ENCODE measurements around the gene TBC1D14.

Gene TBC1D14

DNA sequence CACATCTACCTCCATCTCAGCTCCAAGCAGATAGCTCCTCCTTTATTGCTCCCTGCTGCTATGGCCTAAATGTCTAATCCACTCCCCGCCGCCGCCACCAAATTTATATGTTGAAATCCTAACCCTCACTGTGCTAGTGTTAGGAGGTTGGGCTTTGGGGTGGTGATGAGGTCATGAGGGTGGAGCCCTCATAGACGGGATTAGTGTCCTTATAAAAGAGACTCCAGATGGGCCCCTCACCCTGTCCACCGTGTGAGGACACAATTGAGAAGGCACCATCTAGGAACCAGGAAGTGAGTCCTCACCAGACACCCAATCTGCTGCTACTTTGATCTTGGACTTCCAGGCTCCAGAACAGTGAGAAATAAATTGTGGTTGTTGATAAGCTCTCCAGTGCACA, 13.6 kb upstream of the TBC1D14 start:
- H3K27me3 Mint-ChIP-seq (ENCODE audit: low read depth): peaks cover 7% of the 10 kb centered on the region
- H3K4me1 Mint-ChIP-seq: peaks cover 22% of the 10 kb centered on the region
- H3K4me3 Mint-ChIP-seq: no peak overlapping the region
- TF ChIP-seq, protein P1, sequence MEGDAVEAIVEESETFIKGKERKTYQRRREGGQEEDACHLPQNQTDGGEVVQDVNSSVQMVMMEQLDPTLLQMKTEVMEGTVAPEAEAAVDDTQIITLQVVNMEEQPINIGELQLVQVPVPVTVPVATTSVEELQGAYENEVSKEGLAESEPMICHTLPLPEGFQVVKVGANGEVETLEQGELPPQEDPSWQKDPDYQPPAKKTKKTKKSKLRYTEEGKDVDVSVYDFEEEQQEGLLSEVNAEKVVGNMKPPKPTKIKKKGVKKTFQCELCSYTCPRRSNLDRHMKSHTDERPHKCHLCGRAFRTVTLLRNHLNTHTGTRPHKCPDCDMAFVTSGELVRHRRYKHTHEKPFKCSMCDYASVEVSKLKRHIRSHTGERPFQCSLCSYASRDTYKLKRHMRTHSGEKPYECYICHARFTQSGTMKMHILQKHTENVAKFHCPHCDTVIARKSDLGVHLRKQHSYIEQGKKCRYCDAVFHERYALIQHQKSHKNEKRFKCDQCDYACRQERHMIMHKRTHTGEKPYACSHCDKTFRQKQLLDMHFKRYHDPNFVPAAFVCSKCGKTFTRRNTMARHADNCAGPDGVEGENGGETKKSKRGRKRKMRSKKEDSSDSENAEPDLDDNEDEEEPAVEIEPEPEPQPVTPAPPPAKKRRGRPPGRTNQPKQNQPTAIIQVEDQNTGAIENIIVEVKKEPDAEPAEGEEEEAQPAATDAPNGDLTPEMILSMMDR (IDR thresholded peaks at IDR 0.05; ENCODE audit: unreplicated experiment in 3 of 3): no peak
- H3K9me3 Mint-ChIP-seq: peaks cover 6% of the 10 kb centered on the region
- H3K36me3 Mint-ChIP-seq (ENCODE audit: low read depth): peaks cover 6% of the 10 kb centered on the region
- peak overlapping the region in 2 of 3 experiments; percentile 31 for H3K27ac Mint-ChIP-seq

DNA sequence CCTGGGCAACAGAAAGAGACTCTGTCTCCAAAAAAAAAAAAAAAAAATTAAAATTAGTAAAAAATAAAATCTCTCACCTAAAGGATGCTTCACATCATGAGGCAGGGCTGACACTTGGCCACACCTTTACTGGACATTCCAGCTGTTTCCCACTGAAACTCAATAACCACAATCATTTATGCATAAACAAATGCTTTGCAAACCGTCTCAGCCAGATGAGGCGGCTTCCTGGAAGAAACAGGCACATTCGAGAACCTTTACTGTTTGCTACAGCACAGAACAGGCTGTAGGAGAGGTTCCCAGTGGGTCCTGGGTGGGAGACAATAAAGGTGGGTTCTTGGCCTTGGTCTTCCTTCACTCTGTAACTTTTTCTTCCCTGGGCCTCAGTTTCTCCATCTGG, 10.9 kb upstream of the TBC1D14 start:
- Mint-ChIP-seq H3K4me3 (no peak overlapping the region), H3K27me3 (ENCODE audit: low read depth) (peaks cover 7% of the 10 kb centered on the region), H3K4me1 (peaks cover 13% of the 10 kb centered on the region), H3K27ac (no peak overlapping the region), H3K36me3 (ENCODE audit: low read depth) (no peaks in the 10 kb centered on the region), H3K9me3 (no peaks in the 10 kb centered on the region)
- TF ChIP-seq, protein P1 (IDR thresholded peaks at IDR 0.05; ENCODE audit: unreplicated experiment in 3 of 3): no peak

DNA sequence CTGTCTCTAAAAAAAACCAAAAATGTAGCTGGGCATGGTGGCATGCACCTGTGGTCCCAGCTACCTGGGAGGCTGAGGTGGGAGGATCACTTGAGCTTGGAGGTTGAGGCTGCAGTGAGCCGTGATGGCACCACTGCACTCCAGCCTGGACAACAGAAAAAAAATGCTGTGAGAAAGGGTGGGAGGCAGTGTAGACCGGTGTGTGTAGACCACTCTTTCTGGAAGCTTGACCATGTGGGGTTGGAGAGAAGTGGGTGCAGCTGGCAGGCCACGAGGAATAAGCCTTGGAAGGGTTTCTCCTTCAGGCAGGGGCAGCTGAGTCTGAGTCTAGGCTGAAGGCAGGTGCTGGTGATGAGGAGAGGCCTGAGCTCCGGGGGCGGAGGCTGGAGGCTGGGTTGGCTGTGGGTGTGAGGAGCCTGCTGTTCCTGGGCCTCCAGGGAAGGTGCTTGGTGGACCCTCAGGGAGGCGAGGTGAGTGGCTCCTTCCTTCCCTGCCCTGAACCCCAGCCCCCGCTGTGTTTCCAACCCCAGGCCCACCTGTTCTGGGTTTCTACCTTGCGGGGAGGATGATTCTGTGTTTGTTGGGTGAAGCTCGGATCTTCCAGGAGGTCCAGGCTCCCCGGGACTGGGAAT, 9.3 kb upstream of the TBC1D14 start:
- TF ChIP-seq, protein P1 (IDR thresholded peaks at IDR 0.05; ENCODE audit: unreplicated experiment in 3 of 3): no peak
- H3K9me3 Mint-ChIP-seq: no peaks in the 10 kb centered on the region
- H3K4me1 Mint-ChIP-seq: peaks cover 11% of the 10 kb centered on the region
- H3K27me3 Mint-ChIP-seq (ENCODE audit: low read depth): peaks cover 7% of the 10 kb centered on the region
- H3K27ac Mint-ChIP-seq: peak overlapping the region in 2 of 3 experiments; percentile 14 to 94
- H3K4me3 Mint-ChIP-seq: peak overlapping the region in 1 of 3 experiments; percentile 23
- no peaks in the 10 kb centered on the region for H3K36me3 Mint-ChIP-seq (ENCODE audit: low read depth)

DNA sequence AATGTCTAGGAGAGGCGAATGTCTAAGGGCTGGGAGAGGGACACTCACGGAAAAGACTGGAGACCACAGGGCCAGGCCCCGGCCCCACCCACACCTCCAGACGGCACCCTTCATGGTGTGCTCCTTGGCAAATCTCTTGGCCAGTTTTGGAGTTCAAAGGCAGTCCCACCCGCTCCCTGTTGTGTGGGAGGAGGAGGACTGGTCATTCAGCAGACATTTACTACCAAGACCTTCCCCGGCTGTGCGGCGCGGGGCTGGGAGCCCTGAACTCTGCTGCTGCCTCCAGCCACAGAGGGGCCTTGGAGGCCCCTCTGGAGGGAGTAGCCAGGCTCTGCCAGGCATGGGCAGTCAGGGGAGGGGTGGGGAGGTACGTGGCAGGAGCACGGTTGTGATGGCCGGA, 8.7 kb upstream of the TBC1D14 start:
- peak overlapping the region; percentile 44 to 94 (median 76) for H3K27ac Mint-ChIP-seq
- no peaks in the 10 kb centered on the region for H3K9me3 Mint-ChIP-seq
- peaks cover 15% of the 10 kb centered on the region for H3K4me1 Mint-ChIP-seq
- peaks cover 7% of the 10 kb centered on the region for H3K27me3 Mint-ChIP-seq (ENCODE audit: low read depth)
- no peaks in the 10 kb centered on the region for H3K36me3 Mint-ChIP-seq (ENCODE audit: low read depth)
- no peak overlapping the region for H3K4me3 Mint-ChIP-seq
- TF ChIP-seq, protein P1 (IDR thresholded peaks at IDR 0.05; ENCODE audit: unreplicated experiment in 3 of 3): no peak

DNA sequence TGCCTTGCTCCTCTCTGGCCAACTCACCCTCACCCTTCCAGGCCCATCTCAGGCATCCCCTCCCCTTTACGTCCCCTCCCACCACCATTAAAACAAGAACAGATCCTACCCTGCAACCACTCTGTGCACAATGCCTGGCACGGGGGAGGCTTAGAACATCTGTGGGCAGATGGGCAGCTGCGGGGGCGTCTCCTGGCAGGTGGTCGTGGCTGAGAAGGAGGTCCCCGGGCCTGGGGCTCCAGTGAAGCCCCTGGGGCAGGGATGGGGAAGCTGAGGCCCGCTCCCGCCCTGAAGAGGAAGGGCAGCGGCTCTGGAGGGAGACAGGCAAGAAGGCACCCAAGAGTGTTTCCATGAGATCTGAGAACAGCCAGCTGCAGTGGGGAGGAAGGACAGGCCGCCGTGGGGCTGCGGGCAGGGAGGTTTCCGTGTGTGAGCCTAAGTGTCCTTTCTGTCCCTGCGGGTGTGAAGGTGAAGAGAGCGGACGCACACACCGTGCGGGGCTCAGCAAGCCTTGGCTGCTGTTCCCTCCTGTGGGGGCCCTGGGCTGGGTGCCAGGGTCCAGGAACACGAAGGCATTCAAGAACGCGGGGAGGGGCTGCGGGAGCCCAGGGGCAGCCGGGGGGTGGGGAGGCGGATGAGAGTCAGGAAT, 7.8 kb upstream of the TBC1D14 start:
- peaks cover 7% of the 10 kb centered on the region for H3K27me3 Mint-ChIP-seq (ENCODE audit: low read depth)
- H3K9me3 Mint-ChIP-seq: no peaks in the 10 kb centered on the region
- H3K36me3 Mint-ChIP-seq (ENCODE audit: low read depth): no peaks in the 10 kb centered on the region
- no peak overlapping the region for H3K4me3 Mint-ChIP-seq
- H3K27ac Mint-ChIP-seq: peak overlapping the region; percentile 68 to 94 (median 76)
- TF ChIP-seq, protein P1 (IDR thresholded peaks at IDR 0.05; ENCODE audit: unreplicated experiment in 3 of 3): no peak
- peaks cover 15% of the 10 kb centered on the region for H3K4me1 Mint-ChIP-seq
